Mucosa of stomach (tissue), 1 donor: ENCODE results near the gene CD2AP.
A peak's percentile ranks its signal among the peaks of the same experiment; 100 is the strongest.
"Not testable (repeated sequence)": the region's sequence is repeated elsewhere in the genome, so short reads cannot be mapped to it uniquely, and the experiment has no call there.

Experiments used
- H3K27me3 ChIP-seq: one replicate; pipeline ENCODE4 v1.7.0; 2013; ENCODE audit warnings: mild to moderate bottlenecking, low read length; ENCODE audit not compliant: control insufficient read depth, insufficient read depth
- H3K36me3 ChIP-seq: one replicate; pipeline ENCODE4 v1.7.0; 2013; ENCODE audit warnings: low read length; ENCODE audit not compliant: control insufficient read depth, insufficient read depth
- H3K4me1 ChIP-seq: one replicate; pipeline ENCODE4 v1.7.0; 2013; ENCODE audit warnings: mild to moderate bottlenecking, low read length; ENCODE audit not compliant: control insufficient read depth, insufficient read depth
- H3K4me3 ChIP-seq: one replicate; pipeline ENCODE4 v1.7.0; 2013; ENCODE audit warnings: low read length
- H3K9ac ChIP-seq: one replicate; pipeline ENCODE4 v1.7.0; 2013; ENCODE audit warnings: mild to moderate bottlenecking, low read length, moderate library complexity
- H3K9me3 ChIP-seq: one replicate; pipeline ENCODE4 v1.7.0; 2013; ENCODE audit warnings: mild to moderate bottlenecking, low read length, moderate library complexity; ENCODE audit not compliant: control insufficient read depth
- donor health status: Pancreatic carcinoma.

The CD2AP gene

DNA sequence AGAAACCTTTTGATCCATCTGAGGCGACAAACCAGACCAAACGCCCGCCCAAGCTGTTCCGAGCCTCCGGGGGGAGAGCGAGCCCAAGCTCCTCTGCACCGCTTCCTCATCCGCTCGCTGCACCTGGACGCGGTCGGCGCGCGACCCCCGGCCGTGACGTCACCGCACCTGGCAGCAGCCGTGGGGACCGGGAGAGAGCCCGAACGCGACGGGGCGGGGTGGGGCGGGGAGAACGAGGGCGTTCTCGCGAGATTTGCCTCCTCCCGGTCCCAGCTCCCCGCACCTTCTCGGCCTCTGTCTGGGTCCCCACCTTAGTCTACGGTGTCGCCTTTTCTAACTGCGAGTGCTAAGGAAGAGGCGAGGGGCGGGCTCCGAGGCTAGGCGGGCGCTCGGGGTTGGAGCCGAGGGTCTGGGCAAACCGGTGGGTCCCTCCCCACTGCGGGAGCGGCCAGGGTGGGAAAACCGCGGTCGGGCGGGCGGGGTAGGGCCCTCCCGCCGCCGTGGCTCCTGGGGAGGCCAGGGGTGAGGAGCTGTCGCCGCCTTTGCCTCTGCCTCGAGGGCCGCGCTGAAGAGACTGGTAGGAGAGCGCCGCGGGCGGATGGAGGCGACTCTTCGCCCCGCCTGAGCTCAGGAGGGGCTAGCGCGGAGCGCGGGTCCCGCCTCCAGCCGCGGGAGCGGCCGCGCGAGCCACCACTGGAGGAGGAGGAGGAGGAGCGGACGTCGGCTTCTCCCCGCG, at the start of gene CD2AP:
Gene CD2AP, plus strand, starts transcription at position 293 of the 736 bp plus-strand sequence. CDS start 456 bp downstream, outside the sequence.
- Histone ChIP-seq H3K27me3 (no peaks in the 10 kb centered on the region), H3K9me3 (no peaks in the 10 kb centered on the region), H3K4me3 (peak within 1 kb of the TSS; percentile 56), H3K36me3 (no peaks in the 10 kb centered on the region), H3K4me1 (peaks cover 10% of the 10 kb centered on the region), H3K9ac (peak within 1 kb of the TSS; percentile 93)

DNA sequence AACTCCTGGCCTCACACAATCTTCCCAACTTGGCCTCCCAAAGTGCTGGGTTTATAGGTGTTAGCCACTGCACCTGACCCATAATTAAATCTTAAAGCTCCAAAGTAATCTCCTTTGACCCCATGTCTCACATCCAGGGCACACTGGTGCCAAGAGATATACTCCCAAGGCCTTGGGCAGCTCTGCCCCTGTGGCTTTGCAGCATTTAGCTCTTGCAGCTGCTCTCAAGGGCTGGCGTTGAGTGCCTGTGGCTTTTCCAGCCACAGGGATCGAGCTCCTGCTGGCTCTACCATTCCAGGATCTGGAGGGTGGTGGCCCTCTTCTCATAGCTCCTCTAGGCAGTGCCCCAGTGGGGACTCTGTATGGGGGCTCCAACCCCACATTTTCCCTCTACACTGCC, 49.3 kb upstream of the CD2AP start:
- Histone ChIP-seq H3K27me3 (no peaks in the 10 kb centered on the region), H3K9me3 (no peaks in the 10 kb centered on the region), H3K9ac (no peak overlapping the region), H3K4me3 (no peak overlapping the region), H3K4me1 (no peaks in the 10 kb centered on the region), H3K36me3 (no peaks in the 10 kb centered on the region)

GRCh38 chr6:47428746-47429664, 48.6 kb upstream of the CD2AP start:
- H3K27me3 ChIP-seq, result no peaks in the 10 kb centered on the region

GRCh38 chr6:47434372-47435253, 43.0 kb upstream of the CD2AP start:
- H3K9me3 ChIP-seq, result no peaks in the 10 kb centered on the region
- H3K4me3 ChIP-seq, result no peak overlapping the region
- no peaks in the 10 kb centered on the region for H3K36me3 ChIP-seq
- peaks cover 12% of the 10 kb centered on the region for H3K4me1 ChIP-seq
- no peaks in the 10 kb centered on the region for H3K27me3 ChIP-seq
- H3K9ac ChIP-seq, result no peak overlapping the region

More at GRCh38 chr6:47428746-47429664, 48.6 kb upstream of the CD2AP start:
- Histone ChIP-seq H3K9me3 (no peaks in the 10 kb centered on the region), H3K9ac (no peak overlapping the region), H3K4me3 (no peak overlapping the region), H3K36me3 (no peaks in the 10 kb centered on the region), H3K4me1 (peaks cover 1% of the 10 kb centered on the region)

DNA sequence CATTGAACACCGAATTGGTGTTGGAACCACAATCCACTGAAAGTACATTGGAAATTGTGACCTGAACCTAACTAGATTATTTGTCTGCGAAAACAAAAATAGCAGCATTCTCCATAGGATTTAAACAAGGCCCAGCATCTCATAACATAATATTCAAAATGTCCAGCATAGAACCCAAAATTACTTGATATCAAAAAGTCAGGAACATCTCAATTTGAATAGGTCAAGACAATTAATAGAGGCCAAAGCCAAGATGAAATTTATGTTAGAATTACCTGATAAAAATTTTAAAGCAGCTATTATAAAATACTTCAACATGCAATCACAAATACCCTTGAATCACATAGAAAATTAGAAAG, 42.4 kb upstream of the CD2AP start:
- Histone ChIP-seq H3K4me1 (peaks cover 12% of the 10 kb centered on the region), H3K9me3 (no peaks in the 10 kb centered on the region), H3K36me3 (no peaks in the 10 kb centered on the region), H3K27me3 (no peaks in the 10 kb centered on the region), H3K9ac (no peak overlapping the region), H3K4me3 (no peak overlapping the region)

- H3K9ac ChIP-seq, result no peak overlapping the region
- no peaks in the 10 kb centered on the region for H3K9me3 ChIP-seq
- no peaks in the 10 kb centered on the region for H3K27me3 ChIP-seq
- H3K4me1 ChIP-seq, result peaks cover 16% of the 10 kb centered on the region
- no peak overlapping the region for H3K4me3 ChIP-seq
- H3K36me3 ChIP-seq, result no peaks in the 10 kb centered on the region
These were observed 40.0 kb upstream of the CD2AP start for GRCh38 chr6:47437592-47437991.

- Histone ChIP-seq H3K36me3 (no peaks in the 10 kb centered on the region), H3K27me3 (no peaks in the 10 kb centered on the region), H3K4me3 (no peak overlapping the region), H3K9ac (no peak overlapping the region), H3K9me3 (no peaks in the 10 kb centered on the region), H3K4me1 (peaks cover 16% of the 10 kb centered on the region)
These were observed 38.9 kb upstream of the CD2AP start for GRCh38 chr6:47438481-47439347.

DNA sequence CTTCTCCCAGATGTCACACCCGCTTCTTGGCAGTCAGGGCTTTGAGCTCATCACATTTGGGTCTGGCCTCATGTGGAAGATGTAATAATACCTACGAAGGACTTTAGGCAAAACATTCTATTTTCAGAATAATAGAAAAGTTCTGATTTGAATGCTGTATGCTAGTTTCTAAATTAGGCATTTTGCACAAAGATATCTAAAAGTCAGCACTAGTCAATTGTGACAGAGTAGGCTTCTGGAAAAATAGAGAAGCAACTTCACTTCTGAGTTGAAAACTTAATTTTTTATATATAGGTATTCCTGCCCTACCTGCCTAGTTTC, 38.3 kb upstream of the CD2AP start:
- H3K4me3 ChIP-seq, result no peak overlapping the region
- H3K36me3 ChIP-seq, result no peaks in the 10 kb centered on the region
- no peaks in the 10 kb centered on the region for H3K27me3 ChIP-seq
- peaks cover 12% of the 10 kb centered on the region for H3K4me1 ChIP-seq
- H3K9me3 ChIP-seq, result no peaks in the 10 kb centered on the region
- H3K9ac ChIP-seq, result no peak overlapping the region

DNA sequence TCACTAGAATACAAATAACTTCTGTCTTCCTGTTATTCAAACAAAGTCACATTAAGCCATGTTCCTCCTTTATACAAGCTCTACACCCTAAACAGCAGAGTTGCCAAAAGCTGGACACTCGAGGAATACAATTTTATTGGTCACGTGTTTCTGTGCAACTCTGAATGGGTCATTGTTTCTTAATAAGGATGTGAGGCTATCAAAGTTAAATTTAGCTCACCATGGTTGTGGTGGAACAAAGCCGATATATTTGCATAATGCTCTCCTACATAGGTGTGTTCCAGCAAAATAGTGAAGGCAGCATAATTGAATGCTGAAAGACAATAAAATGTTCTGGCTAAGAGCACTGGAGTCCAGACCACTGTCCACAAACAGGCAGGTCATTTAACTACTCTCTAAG, 36.9 kb upstream of the CD2AP start:
- no peaks in the 10 kb centered on the region for H3K27me3 ChIP-seq
- no peak overlapping the region for H3K4me3 ChIP-seq
- no peak overlapping the region for H3K9ac ChIP-seq
- H3K9me3 ChIP-seq, result no peaks in the 10 kb centered on the region
- H3K4me1 ChIP-seq, result peaks cover 3% of the 10 kb centered on the region
- no peaks in the 10 kb centered on the region for H3K36me3 ChIP-seq

DNA sequence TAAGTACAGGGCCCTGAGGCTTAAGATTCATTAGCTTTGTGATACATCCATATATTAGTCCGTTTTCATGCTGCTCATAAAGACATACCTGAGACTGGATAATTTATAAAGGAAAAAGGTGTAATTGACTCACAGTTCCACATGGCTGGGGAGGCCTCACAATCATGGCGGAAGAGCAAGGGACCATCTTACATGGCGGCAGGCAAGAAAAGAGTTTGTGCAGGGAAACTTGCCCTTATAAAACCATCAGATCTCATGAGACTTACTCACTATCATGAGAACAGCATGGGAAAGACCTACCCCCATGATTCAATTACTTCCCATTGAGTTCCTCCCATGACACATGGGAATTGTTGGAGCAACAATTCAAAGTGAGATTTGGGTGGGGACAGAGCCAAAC, 32.6 kb upstream of the CD2AP start:
- not testable (repeated sequence) for H3K36me3 ChIP-seq, H3K27me3 ChIP-seq, H3K4me3 ChIP-seq, H3K4me1 ChIP-seq, H3K9ac ChIP-seq, H3K9me3 ChIP-seq

GRCh38 chr6:47446669-47447330, 30.8 kb upstream of the CD2AP start:
- Histone ChIP-seq H3K9me3 (no peaks in the 10 kb centered on the region), H3K9ac (no peak overlapping the region), H3K36me3 (no peaks in the 10 kb centered on the region), H3K27me3 (no peaks in the 10 kb centered on the region), H3K4me3 (no peak overlapping the region), H3K4me1 (no peaks in the 10 kb centered on the region)
